K562 (cell line): Measurements from ENCODE around the gene TBP. TPM values are rescaled to one million over a fixed set of nuclear protein-coding genes. Genes with fewer than 3 reads are reported as not detected.

Source experiments
- AFF4 ChIP-seq: sonication (generic); formaldehyde crosslinking; IDR thresholded peaks from 2 replicates; pipeline ENCODE4 v1.8.0; 2023; ENCODE audit warnings: mild to moderate bottlenecking, missing genetic modification reagents
- E2F6 ChIP-seq, 2 experiments: IDR thresholded peaks; 2 replicates each; pipeline ENCODE4 v1.6.1; 2011; ENCODE audit warnings: borderline replicate concordance in 1 of 2, control low read depth in 1 of 2, low read depth in 1 of 2, low read length in 1 of 2, mild to moderate bottlenecking in 1 of 2, mixed read lengths in 1 of 2, moderate library complexity in 1 of 2; ENCODE audit not compliant: insufficient read depth in 1 of 2, insufficient read length in 1 of 2, poor library complexity in 1 of 2, severe bottlenecking in 1 of 2; ENCODE audit errors: extremely low read depth in 1 of 2
- FOXJ3 ChIP-seq: sonication (generic); formaldehyde crosslinking; IDR thresholded peaks from 2 replicates; pipeline ENCODE4 v1.4.0; 2020; ENCODE audit warnings: mild to moderate bottlenecking, missing genetic modification reagents
- LARP7 ChIP-seq: fragments of 450-650 bp; IDR thresholded peaks from 2 replicates; pipeline ENCODE4 v1.6.1; 2016
- REST ChIP-seq, 2 experiments: fragments of 450-650 bp; formaldehyde crosslinking in 1 of 2; IDR thresholded peaks; 2 replicates each; pipeline versions ENCODE4 v1.4.0 to v1.6.1; 2014 to 2020; ENCODE audit warnings: mild to moderate bottlenecking in 2 of 2, borderline replicate concordance in 1 of 2, low read depth in 1 of 2
- SIN3A ChIP-seq, 2 experiments: fragments of 150-350 bp in 1 of 2; IDR thresholded peaks; 2 replicates each; pipeline ENCODE4 v1.6.1; 2011 to 2016; ENCODE audit warnings: borderline replicate concordance in 2 of 2, low read depth in 2 of 2, low read length in 2 of 2, mild to moderate bottlenecking in 2 of 2, moderate library complexity in 2 of 2; ENCODE audit not compliant: control insufficient read depth in 1 of 2
- SIX5 ChIP-seq, 2 experiments: IDR thresholded peaks; 2 replicates each; pipeline ENCODE4 v1.6.1; 2011; ENCODE audit warnings: low read length in 2 of 2, borderline replicate concordance in 1 of 2, low read depth in 1 of 2, mild to moderate bottlenecking in 1 of 2, moderate library complexity in 1 of 2; ENCODE audit not compliant: insufficient read depth in 1 of 2
- TBL1XR1 ChIP-seq, 2 experiments: IDR thresholded peaks; 2 replicates each; pipeline ENCODE4 v1.6.1; 2012; ENCODE audit warnings: improper control_type of control experiment in 2 of 2, low read length in 2 of 2, mild to moderate bottlenecking in 1 of 2
- ZNF143 ChIP-seq: sonication (generic); formaldehyde crosslinking; IDR thresholded peaks from 2 replicates; pipeline ENCODE4 v1.9.0; 2022; ENCODE audit warnings: mild to moderate bottlenecking, missing genetic modification reagents
- ZNF280B ChIP-seq: fragments of 250-450 bp; sonication (Bioruptor Pico); IDR thresholded peaks from 2 replicates; pipeline ENCODE4 v1.5.1; 2021; ENCODE audit warnings: mild to moderate bottlenecking
- polyA plus RNA-seq, 8 experiments: library from polyadenylated mRNA; depleted of rRNA in 4 of 8; stranded (reverse) in 5 of 8; unstranded in 3 of 8; fragments of >200 nt; fragmentation: Nextera tagmentation in 2 of 8; fragmentation: Illumina TruSeq in 1 of 8; extraction: Ambion mirVana in 2 of 8; extraction: Trizol in 1 of 8; gene quantifications; 2 replicates each; pipeline versions ENCODE4 v1.2.1 to v1.2.3, GENCODE V29; 2011 to 2014; ENCODE audit warnings: inconsistent platforms in 1 of 8, missing spikeins in 1 of 8
- total RNA-seq, 7 experiments: library from RNA; depleted of rRNA in 6 of 7; stranded (reverse); fragments of >200 nt in 6 of 7; fragmentation: Illumina TruSeq in 2 of 7; extraction: Trizol in 2 of 7; gene quantifications; 2 replicates each; pipeline versions ENCODE4 v1.2.1 to v1.2.3, GENCODE V29; 2011 to 2021; ENCODE audit warnings: low replicate concordance in 1 of 7

Gene TBP
- total and polyA plus RNA-seq, 9 of the 15 experiments (the other 6 are each of a cell fraction or from before 2014, with no cell fraction given), result 28.5 to 86.1 (median 39.5) TPM

GRCh38 chr6:170529839-170530469 is 24.2 kb upstream of the TBP start (continued):
- TF ChIP-seq E2F6 (IDR thresholded peaks at IDR 0.05; ENCODE audit: borderline replicate concordance in 1 of 2, extremely low read depth in 1 of 2, insufficient read depth in 1 of 2, insufficient read length in 1 of 2, low read depth in 1 of 2, low read length in 1 of 2, poor library complexity in 1 of 2, severe bottlenecking in 1 of 2), result no peak
- no peak for TF ChIP-seq SIN3A (IDR thresholded peaks at IDR 0.05; ENCODE audit: borderline replicate concordance in 2 of 2, control insufficient read depth in 1 of 2, low read depth in 2 of 2, low read length in 2 of 2)
- TF ChIP-seq LARP7, result no peak
- no peak for TF ChIP-seq SIX5 (IDR thresholded peaks at IDR 0.05; ENCODE audit: borderline replicate concordance in 1 of 2, insufficient read depth in 1 of 2, low read depth in 1 of 2, low read length in 2 of 2)
- TF ChIP-seq ZNF143 (CRISPR knock-in tag), result no peak
- TF ChIP-seq FOXJ3 (CRISPR knock-in tag), result no peak
- no peak for TF ChIP-seq ZNF280B
- peak in 1 of 2 experiments; percentile 24; a peak in 1 of 4 replicates for TF ChIP-seq TBL1XR1 (IDR thresholded peaks at IDR 0.05; ENCODE audit: low read length in 2 of 2)
- peak; percentile 83; the same call in 1 of the 2 replicates for TF ChIP-seq REST (IDR thresholded peaks at IDR 0.05; ENCODE audit: borderline replicate concordance)
- no peak for TF ChIP-seq REST (CRISPR knock-in tag; IDR thresholded peaks at IDR 0.05; ENCODE audit: low read depth)
- no peak for TF ChIP-seq AFF4 (CRISPR knock-in tag)
